ENCODE measurements around the gene SERPINB7.

GRCh38 chr18:63836456-63836855 is 61.2 kb downstream of the SERPINB7 start:
- TF ChIP-seq SREBF2 (IDR thresholded peaks at IDR 0.05) (no peak), USF2 (IDR thresholded peaks at IDR 0.05) (no peak), EP300 (IDR thresholded peaks at IDR 0.05) (no peak), CTCF (IDR thresholded peaks at IDR 0.05) (no peak), MAX (IDR thresholded peaks at IDR 0.05) (no peak), POLR2A (IDR thresholded peaks at IDR 0.05; ENCODE audit: low read length) (no peak), NR3C1 (IDR thresholded peaks at IDR 0.05) (no peak)

Data from A549 (cell line).